DND-41 (cell line): ENCODE results near the gene SPRN.

Experiments used
- ATAC-seq: fragments of 200-7000 bp; cut with Tn5 transposase; 3 replicates; pipeline ENCODE4 v1.9.1; 2021; ENCODE audit warnings: low read depth; ENCODE audit not compliant: insufficient read depth
- DNase-seq: peaks from one replicate; pipeline ENCODE4 v3.0.0-alpha.2; 2020
- H2AFZ ChIP-seq: 2 replicates; pipeline ENCODE4 v1.6.0; 2012; ENCODE audit warnings: low read depth, low read length
- H3K27ac ChIP-seq: 2 replicates; pipeline ENCODE4 v1.5.1; 2012; ENCODE audit warnings: low read length, inconsistent platforms
- H3K27me3 ChIP-seq: fragments of 200-600 bp; sonication (generic); 2 replicates; pipeline ENCODE4 v1.6.0; 2012; ENCODE audit warnings: low read length, mild to moderate bottlenecking, inconsistent platforms; ENCODE audit not compliant: insufficient read depth, poor library complexity
- H3K36me3 ChIP-seq: 2 replicates; pipeline ENCODE4 v1.5.1; 2012; ENCODE audit warnings: low read length, inconsistent platforms; ENCODE audit not compliant: insufficient read depth
- H3K4me1 ChIP-seq: 2 replicates; pipeline ENCODE4 v1.5.1; 2012; ENCODE audit warnings: mild to moderate bottlenecking, low read length; ENCODE audit not compliant: insufficient read depth
- H3K4me2 ChIP-seq: 2 replicates; pipeline ENCODE4 v1.6.0; 2012; ENCODE audit warnings: mild to moderate bottlenecking, moderate library complexity, low read length, inconsistent platforms; ENCODE audit not compliant: insufficient read depth
- H3K4me3 ChIP-seq, 2 experiments: fragments of 200-600 bp in 1 of 2; shearing (Covaris generic) in 1 of 2; 2 replicates each; pipeline ENCODE4 v1.5.1; 2012 to 2016; ENCODE audit warnings: inconsistent platforms in 2 of 2, low read length in 2 of 2, mild to moderate bottlenecking in 2 of 2, low read depth in 1 of 2, moderate library complexity in 1 of 2
- H3K79me2 ChIP-seq: 2 replicates; pipeline ENCODE4 v1.6.0; 2012; ENCODE audit warnings: low read length, inconsistent platforms; ENCODE audit not compliant: insufficient read depth
- H3K9ac ChIP-seq: 2 replicates; pipeline ENCODE4 v1.6.0; 2012; ENCODE audit warnings: low read depth, mild to moderate bottlenecking, inconsistent platforms, low read length, moderate library complexity
- H3K9me3 ChIP-seq: 2 replicates; pipeline ENCODE4 v1.5.1; 2012; ENCODE audit warnings: low read length, moderate library complexity, mild to moderate bottlenecking, inconsistent platforms; ENCODE audit not compliant: insufficient read depth, severe bottlenecking
- H4K20me1 ChIP-seq: 2 replicates; pipeline ENCODE4 v1.6.0; 2012; ENCODE audit warnings: low read length; ENCODE audit not compliant: insufficient read depth
- EZH2 ChIP-seq: IDR thresholded peaks from 3 replicates; pipeline ENCODE4 v1.6.1; 2012; ENCODE audit warnings: borderline replicate concordance, low read depth, mild to moderate bottlenecking, moderate library complexity, low read length, inconsistent platforms; ENCODE audit not compliant: severe bottlenecking
- TF ChIP-seq, protein P1 (sequence below): IDR thresholded peaks from 2 replicates; pipeline ENCODE4 v1.5.1; 2012; ENCODE audit warnings: borderline replicate concordance, low read length, moderate library complexity, mild to moderate bottlenecking; ENCODE audit not compliant: poor library complexity, severe bottlenecking; ENCODE audit errors: extremely low read depth

The SPRN gene

DNA sequence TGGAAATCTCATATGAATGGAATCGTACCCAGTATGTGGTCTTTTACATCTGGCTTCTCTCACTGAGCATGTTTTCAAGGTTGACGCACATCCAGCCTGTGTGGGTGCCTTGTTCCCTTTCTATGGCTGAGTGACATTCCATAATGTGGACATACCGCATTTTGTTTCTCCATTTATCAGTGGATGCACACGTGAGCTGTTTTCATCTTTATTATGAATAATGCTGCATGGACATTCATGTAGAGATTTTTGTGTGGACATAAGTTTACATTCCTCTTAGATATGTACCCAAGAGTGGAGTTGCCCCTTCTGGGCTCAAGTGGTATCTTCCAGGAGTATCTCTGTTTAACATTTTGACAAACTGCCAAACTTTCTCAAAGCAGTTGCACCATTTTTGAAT is 28.0 kb upstream of the SPRN start:
- Histone ChIP-seq H3K9ac (no peak overlapping the region), H2AFZ (no peak overlapping the region), H3K36me3 (no peaks in the 10 kb centered on the region), H3K79me2 (no peaks in the 10 kb centered on the region), H4K20me1 (no peaks in the 10 kb centered on the region), H3K9me3 (peaks cover 15% of the 10 kb centered on the region), H3K4me2 (no peak overlapping the region), H3K27me3 (no peaks in the 10 kb centered on the region), H3K4me1 (no peaks in the 10 kb centered on the region), H3K27ac (no peak overlapping the region), H3K4me3 (no peak overlapping the region)
- DNase-seq (no peak), ATAC-seq (no peak)
- TF ChIP-seq EZH2, result no peak
- TF ChIP-seq, protein P1, sequence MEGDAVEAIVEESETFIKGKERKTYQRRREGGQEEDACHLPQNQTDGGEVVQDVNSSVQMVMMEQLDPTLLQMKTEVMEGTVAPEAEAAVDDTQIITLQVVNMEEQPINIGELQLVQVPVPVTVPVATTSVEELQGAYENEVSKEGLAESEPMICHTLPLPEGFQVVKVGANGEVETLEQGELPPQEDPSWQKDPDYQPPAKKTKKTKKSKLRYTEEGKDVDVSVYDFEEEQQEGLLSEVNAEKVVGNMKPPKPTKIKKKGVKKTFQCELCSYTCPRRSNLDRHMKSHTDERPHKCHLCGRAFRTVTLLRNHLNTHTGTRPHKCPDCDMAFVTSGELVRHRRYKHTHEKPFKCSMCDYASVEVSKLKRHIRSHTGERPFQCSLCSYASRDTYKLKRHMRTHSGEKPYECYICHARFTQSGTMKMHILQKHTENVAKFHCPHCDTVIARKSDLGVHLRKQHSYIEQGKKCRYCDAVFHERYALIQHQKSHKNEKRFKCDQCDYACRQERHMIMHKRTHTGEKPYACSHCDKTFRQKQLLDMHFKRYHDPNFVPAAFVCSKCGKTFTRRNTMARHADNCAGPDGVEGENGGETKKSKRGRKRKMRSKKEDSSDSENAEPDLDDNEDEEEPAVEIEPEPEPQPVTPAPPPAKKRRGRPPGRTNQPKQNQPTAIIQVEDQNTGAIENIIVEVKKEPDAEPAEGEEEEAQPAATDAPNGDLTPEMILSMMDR, result no peak

DNA sequence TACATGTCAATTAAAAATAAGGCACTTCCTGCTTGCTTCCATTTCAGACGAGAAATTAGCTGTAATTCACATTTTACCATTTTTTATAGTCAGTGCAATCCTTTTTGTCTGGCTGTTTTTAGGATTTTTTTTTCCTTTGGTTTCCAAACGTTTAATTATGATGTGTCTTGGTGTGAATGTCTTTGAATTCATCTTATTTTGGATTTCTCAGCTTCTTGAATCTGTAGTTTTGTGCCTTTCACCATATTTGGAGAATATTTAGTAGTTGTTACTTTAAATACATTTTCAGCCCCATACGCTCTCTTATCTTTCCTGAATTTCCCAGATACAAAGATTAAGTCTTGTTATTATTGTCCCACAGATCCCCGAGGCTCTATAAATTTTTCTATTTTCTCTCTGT is 26.9 kb upstream of the SPRN start:
- ATAC-seq, result no peak
- TF ChIP-seq, protein P1, result no peak
- TF ChIP-seq EZH2, result no peak
- Histone ChIP-seq H4K20me1 (no peaks in the 10 kb centered on the region), H3K27ac (no peak overlapping the region), H3K36me3 (no peaks in the 10 kb centered on the region), H3K9me3 (peaks cover 26% of the 10 kb centered on the region), H3K79me2 (no peaks in the 10 kb centered on the region), H3K4me1 (no peaks in the 10 kb centered on the region), H3K4me2 (no peak overlapping the region), H3K27me3 (no peaks in the 10 kb centered on the region), H2AFZ (no peak overlapping the region), H3K9ac (no peak overlapping the region), H3K4me3 (no peak overlapping the region)
- DNase-seq, result no peak

DNA sequence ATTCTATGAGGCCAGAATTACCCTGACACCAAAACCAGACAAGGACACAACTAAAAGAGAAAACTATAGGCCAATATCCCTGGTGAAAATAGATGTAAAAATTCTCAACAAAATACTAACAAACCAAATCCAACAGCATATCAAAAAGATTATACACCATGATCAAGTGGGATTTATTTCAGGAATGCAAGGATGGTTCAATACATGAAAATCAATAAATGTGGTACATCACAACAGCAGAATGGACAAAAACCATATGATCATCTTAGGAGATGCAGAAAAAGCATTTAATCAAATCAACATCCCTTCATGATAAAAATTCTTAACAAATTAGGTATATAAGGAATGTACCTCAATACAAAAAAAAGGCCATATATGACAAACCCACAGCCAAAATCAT is 23.7 kb upstream of the SPRN start:
- Histone ChIP-seq H4K20me1 (no peaks in the 10 kb centered on the region), H3K9ac (no peak overlapping the region), H3K4me2 (no peak overlapping the region), H3K27me3 (no peaks in the 10 kb centered on the region), H3K4me3 (no peak overlapping the region), H3K79me2 (no peaks in the 10 kb centered on the region), H3K27ac (no peak overlapping the region), H3K36me3 (peaks cover 9% of the 10 kb centered on the region), H2AFZ (no peak overlapping the region), H3K4me1 (no peaks in the 10 kb centered on the region), H3K9me3 (peaks cover 49% of the 10 kb centered on the region)
- DNase-seq, result no peak
- TF ChIP-seq, protein P1, result no peak
- TF ChIP-seq EZH2, result no peak
- ATAC-seq, result no peak

DNA sequence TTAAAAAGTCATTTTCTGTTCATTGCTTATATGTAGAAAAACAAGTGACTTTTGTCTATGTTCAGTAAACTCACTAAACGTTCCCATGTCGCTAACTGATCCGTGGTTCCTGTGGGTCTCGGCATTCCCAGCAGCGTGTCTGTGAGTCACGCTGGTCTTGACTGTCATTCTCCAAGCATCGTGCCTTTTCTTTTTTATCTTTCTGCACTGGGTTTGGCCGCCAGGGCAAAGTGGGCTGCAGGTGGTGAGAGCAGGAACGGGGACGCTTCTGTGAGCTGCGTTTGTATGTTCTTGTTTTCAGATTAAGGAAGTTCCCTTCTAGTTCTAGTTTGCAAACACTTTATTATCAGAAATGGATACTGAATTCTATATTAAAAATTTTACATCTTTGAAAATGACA is 22.6 kb upstream of the SPRN start:
- DNase-seq (no peak), ATAC-seq (no peak)
- TF ChIP-seq EZH2, result no peak
- Histone ChIP-seq H3K4me2 (no peak overlapping the region), H3K27ac (no peak overlapping the region), H2AFZ (no peak overlapping the region), H3K9me3 (peaks cover 49% of the 10 kb centered on the region), H3K9ac (no peak overlapping the region), H4K20me1 (0 out of 2 replicates have a peak, but pooled peaks cover 2% of the 10 kb centered on the region), H3K4me3 (no peak overlapping the region), H3K79me2 (no peaks in the 10 kb centered on the region), H3K36me3 (peaks cover 11% of the 10 kb centered on the region), H3K4me1 (no peaks in the 10 kb centered on the region), H3K27me3 (no peaks in the 10 kb centered on the region)
